Inferior parietal cortex (tissue), 1 donor: Measurements from ENCODE around the gene SLC6A19.

Experiments
- DNase-seq: peaks from one replicate; pipeline ENCODE4 v3.0.0-alpha.2; 2016; ENCODE audit errors: extremely low spot score

SLC6A19 gene

GRCh38 chr5:1166370-1166769, 35.0 kb upstream of the SLC6A19 start:
- no peak for DNase-seq

- no peak for DNase-seq
Observed at GRCh38 chr5:1167361-1167727, 34.1 kb upstream of the SLC6A19 start.

- DNase-seq: peak; percentile 80
Observed at GRCh38 chr5:1167728-1168709, 33.4 kb upstream of the SLC6A19 start.

- no peak for DNase-seq
Observed at GRCh38 chr5:1168796-1169195, 32.6 kb upstream of the SLC6A19 start.

- no peak for DNase-seq
Observed at GRCh38 chr5:1169211-1170115, 31.9 kb upstream of the SLC6A19 start.

- DNase-seq: no peak
Observed at GRCh38 chr5:1171340-1171941, 30.0 kb upstream of the SLC6A19 start.

GRCh38 chr5:1172007-1172581, 29.3 kb upstream of the SLC6A19 start:
- DNase-seq: no peak

GRCh38 chr5:1172670-1173404, 28.6 kb upstream of the SLC6A19 start:
- no peak for DNase-seq

- no peak for DNase-seq
Observed at GRCh38 chr5:1173485-1174070, 27.8 kb upstream of the SLC6A19 start.

GRCh38 chr5:1174122-1174936, 27.1 kb upstream of the SLC6A19 start:
- peak; percentile 63 for DNase-seq

- no peak for DNase-seq
Observed at GRCh38 chr5:1175015-1175414, 26.4 kb upstream of the SLC6A19 start.

GRCh38 chr5:1175801-1176472, 25.5 kb upstream of the SLC6A19 start:
- DNase-seq: no peak

- DNase-seq: no peak
Observed at GRCh38 chr5:1176473-1177391, 24.7 kb upstream of the SLC6A19 start.

- DNase-seq: no peak
Observed at GRCh38 chr5:1177826-1178528, 23.4 kb upstream of the SLC6A19 start.

GRCh38 chr5:1178529-1179382, 22.6 kb upstream of the SLC6A19 start:
- DNase-seq: no peak

- no peak for DNase-seq
Observed at GRCh38 chr5:1179383-1179715, 22.0 kb upstream of the SLC6A19 start.

GRCh38 chr5:1180096-1180495, 21.3 kb upstream of the SLC6A19 start:
- DNase-seq: no peak
